Stimulated activated naive CD8-positive, alpha-beta T cell treated with anti-CD3 and anti-CD28 coated beads, Interleukin-15, Interleukin-2, amounts not matched to agents 100 ng/mL and 50 ng/mL, for 24 hours (primary cell): ENCODE measurements around the gene HGS.

ENCODE experiments used
- H3K27ac Mint-ChIP-seq: one replicate; pipeline ENCODE4 v1.8.0; 2021; ENCODE audit warnings: mild to moderate bottlenecking, mixed read lengths
- H3K27me3 Mint-ChIP-seq: one replicate; pipeline ENCODE4 v1.8.0; 2021; ENCODE audit warnings: mixed read lengths
- H3K36me3 Mint-ChIP-seq: one replicate; pipeline ENCODE4 v1.8.0; 2021; ENCODE audit warnings: low read depth, mixed read lengths
- H3K4me1 Mint-ChIP-seq: one replicate; pipeline ENCODE4 v1.8.0; 2021; ENCODE audit warnings: low read depth, mixed read lengths
- H3K4me3 Mint-ChIP-seq: one replicate; pipeline ENCODE4 v1.8.0; 2021; ENCODE audit warnings: mild to moderate bottlenecking, mixed read lengths
- H3K9me3 Mint-ChIP-seq: one replicate; pipeline ENCODE4 v1.8.0; 2021; ENCODE audit warnings: mixed read lengths

HGS gene

GRCh38 chr17:81648707-81649085 lies 35.1 kb upstream of the HGS start:
- Mint-ChIP-seq H3K4me1 (peaks cover 8% of the 10 kb centered on the region), H3K9me3 (no peaks in the 10 kb centered on the region), H3K36me3 (no peaks in the 10 kb centered on the region), H3K27me3 (peaks cover 23% of the 10 kb centered on the region), H3K4me3 (no peak overlapping the region), H3K27ac (no peak overlapping the region)

GRCh38 chr17:81650951-81651350 lies 32.9 kb upstream of the HGS start:
- H3K4me3 Mint-ChIP-seq = no peak overlapping the region
- no peak overlapping the region for H3K27ac Mint-ChIP-seq
- no peaks in the 10 kb centered on the region for H3K9me3 Mint-ChIP-seq
- peaks cover 13% of the 10 kb centered on the region for H3K4me1 Mint-ChIP-seq
- no peaks in the 10 kb centered on the region for H3K36me3 Mint-ChIP-seq
- peaks cover 23% of the 10 kb centered on the region for H3K27me3 Mint-ChIP-seq

GRCh38 chr17:81651692-81652091 lies 32.1 kb upstream of the HGS start:
- no peak overlapping the region for H3K27ac Mint-ChIP-seq
- H3K9me3 Mint-ChIP-seq = no peaks in the 10 kb centered on the region
- H3K27me3 Mint-ChIP-seq = peaks cover 23% of the 10 kb centered on the region
- no peak overlapping the region for H3K4me3 Mint-ChIP-seq
- peaks cover 13% of the 10 kb centered on the region for H3K4me1 Mint-ChIP-seq
- H3K36me3 Mint-ChIP-seq = no peaks in the 10 kb centered on the region

GRCh38 chr17:81652906-81653771 lies 30.7 kb upstream of the HGS start:
- Mint-ChIP-seq H3K36me3 (no peaks in the 10 kb centered on the region), H3K27me3 (peaks cover 14% of the 10 kb centered on the region), H3K27ac (peak overlapping the region; percentile 16), H3K9me3 (no peaks in the 10 kb centered on the region), H3K4me3 (peak overlapping the region; percentile 77), H3K4me1 (peaks cover 18% of the 10 kb centered on the region)

GRCh38 chr17:81655378-81656117 lies 28.3 kb upstream of the HGS start:
- H3K4me1 Mint-ChIP-seq = peaks cover 18% of the 10 kb centered on the region
- H3K27me3 Mint-ChIP-seq = peaks cover 4% of the 10 kb centered on the region
- H3K4me3 Mint-ChIP-seq = no peak overlapping the region
- no peaks in the 10 kb centered on the region for H3K9me3 Mint-ChIP-seq
- H3K27ac Mint-ChIP-seq = no peak overlapping the region
- no peaks in the 10 kb centered on the region for H3K36me3 Mint-ChIP-seq

- Mint-ChIP-seq H3K9me3 (no peaks in the 10 kb centered on the region), H3K27ac (no peak within 1 kb of the TSS), H3K4me1 (peaks cover 18% of the 10 kb centered on the region), H3K4me3 (no peak within 1 kb of the TSS), H3K27me3 (peaks cover 4% of the 10 kb centered on the region), H3K36me3 (no peaks in the 10 kb centered on the region)
These were observed 27.6 kb upstream of the HGS start, which contains the start of gene PDE6G for GRCh38 chr17:81656118-81656743. PDE6G (minus strand) TSS chr17:81656542; CDS start chr17:81653305, 3,237 bp downstream.

GRCh38 chr17:81656835-81657234 lies 27.0 kb upstream of the HGS start:
- Mint-ChIP-seq H3K4me3 (no peak overlapping the region), H3K9me3 (no peaks in the 10 kb centered on the region), H3K27me3 (peaks cover 2% of the 10 kb centered on the region), H3K36me3 (no peaks in the 10 kb centered on the region), H3K4me1 (peaks cover 18% of the 10 kb centered on the region), H3K27ac (no peak overlapping the region)

GRCh38 chr17:81659038-81659437 lies 24.8 kb upstream of the HGS start:
- no peaks in the 10 kb centered on the region for H3K9me3 Mint-ChIP-seq
- H3K4me1 Mint-ChIP-seq = peaks cover 19% of the 10 kb centered on the region
- no peaks in the 10 kb centered on the region for H3K27me3 Mint-ChIP-seq
- H3K36me3 Mint-ChIP-seq = peaks cover under 1% of the 10 kb centered on the region
- no peak overlapping the region for H3K4me3 Mint-ChIP-seq
- H3K27ac Mint-ChIP-seq = no peak overlapping the region

- Mint-ChIP-seq H3K36me3 (peaks cover 14% of the 10 kb centered on the region), H3K9me3 (no peaks in the 10 kb centered on the region), H3K4me3 (no peak overlapping the region), H3K27me3 (no peaks in the 10 kb centered on the region), H3K27ac (no peak overlapping the region), H3K4me1 (peaks cover 30% of the 10 kb centered on the region)
These were observed 23.4 kb upstream of the HGS start for GRCh38 chr17:81660441-81660840.

GRCh38 chr17:81662002-81662401 lies 21.8 kb upstream of the HGS start:
- Mint-ChIP-seq H3K9me3 (no peaks in the 10 kb centered on the region), H3K4me3 (no peak overlapping the region), H3K27ac (no peak overlapping the region), H3K27me3 (no peaks in the 10 kb centered on the region), H3K4me1 (peaks cover 35% of the 10 kb centered on the region), H3K36me3 (peaks cover 21% of the 10 kb centered on the region)

- peaks cover 33% of the 10 kb centered on the region for H3K36me3 Mint-ChIP-seq
- peaks cover 44% of the 10 kb centered on the region for H3K4me1 Mint-ChIP-seq
- H3K27ac Mint-ChIP-seq = peak overlapping the region; percentile 70
- no peaks in the 10 kb centered on the region for H3K9me3 Mint-ChIP-seq
- no peaks in the 10 kb centered on the region for H3K27me3 Mint-ChIP-seq
- H3K4me3 Mint-ChIP-seq = peak overlapping the region; percentile 48
These were observed 19.8 kb upstream of the HGS start for GRCh38 chr17:81664051-81664470.

- peaks cover 37% of the 10 kb centered on the region for H3K36me3 Mint-ChIP-seq
- H3K27ac Mint-ChIP-seq = peak overlapping the region; percentile 96
- peaks cover 48% of the 10 kb centered on the region for H3K4me1 Mint-ChIP-seq
- H3K27me3 Mint-ChIP-seq = no peaks in the 10 kb centered on the region
- H3K9me3 Mint-ChIP-seq = no peaks in the 10 kb centered on the region
- H3K4me3 Mint-ChIP-seq = peak overlapping the region; percentile 94
These were observed 18.4 kb upstream of the HGS start for GRCh38 chr17:81665205-81666091.

- peak overlapping the region; percentile 94 for H3K4me3 Mint-ChIP-seq
- H3K4me1 Mint-ChIP-seq = peaks cover 48% of the 10 kb centered on the region
- H3K27me3 Mint-ChIP-seq = no peaks in the 10 kb centered on the region
- no peaks in the 10 kb centered on the region for H3K9me3 Mint-ChIP-seq
- peak overlapping the region; percentile 96 for H3K27ac Mint-ChIP-seq
- peaks cover 39% of the 10 kb centered on the region for H3K36me3 Mint-ChIP-seq
These were observed 17.8 kb upstream of the HGS start for GRCh38 chr17:81666092-81666341.

GRCh38 chr17:81666342-81667191 lies 17.2 kb upstream of the HGS start, which contains the start of the genes CCDC137 and OXLD1:
CCDC137 (plus strand) TSS chr17:81666737; CDS start chr17:81666767, 30 bp downstream.
OXLD1 (minus strand) TSS chr17:81666605; CDS start chr17:81666577, 28 bp downstream.
- peak within 1 kb of the TSS; percentile 96 for H3K27ac Mint-ChIP-seq
- H3K36me3 Mint-ChIP-seq = peaks cover 44% of the 10 kb centered on the region
- no peaks in the 10 kb centered on the region for H3K27me3 Mint-ChIP-seq
- H3K4me1 Mint-ChIP-seq = peaks cover 48% of the 10 kb centered on the region
- H3K9me3 Mint-ChIP-seq = no peaks in the 10 kb centered on the region
- H3K4me3 Mint-ChIP-seq = peak within 1 kb of the TSS; percentile 94
